Measurements from ENCODE around the gene GOLGA3. TPM values are rescaled to one million over a fixed set of nuclear protein-coding genes. Genes with fewer than 3 reads are reported as not detected.
"Not testable (repeated sequence)": the region's sequence is repeated elsewhere in the genome, so short reads cannot be mapped to it uniquely, and the experiment has no call there.

The GOLGA3 gene
- total and polyA plus RNA-seq, 2 donors (not counting 1 experiment from before 2014, with no cell fraction given) = 32.7 to 66.0 TPM

GRCh38 chr12:132861558-132861957 lies 32.9 kb upstream of the GOLGA3 start:
- WGBS (ENCODE audit: insufficient coverage) = 88% methylated on average over 6 of the region's 8 CpGs
- Histone ChIP-seq H3K79me2 (ENCODE audit: control insufficient read depth, insufficient read depth, low read length) (peaks cover 26% of the 10 kb centered on the region), H3K9me3 (ENCODE audit: control extremely low read depth in 1 of 3, control insufficient read depth in 2 of 3, insufficient read depth in 1 of 3, low read length in 2 of 3) (no peaks in the 10 kb centered on the region), H3K9ac (ENCODE audit: low read length) (no peak overlapping the region), H3K27ac (ENCODE audit: low read length in 2 of 2) (no peak overlapping the region), H3K4me3 (ENCODE audit: control extremely low read depth in 1 of 5, extremely low read depth in 1 of 5, insufficient read depth in 1 of 5, low read depth in 2 of 5, low read length in 4 of 5) (no peak overlapping the region), H3K27me3 (replicated peaks in 1 of 4; ENCODE audit: control extremely low read depth in 1 of 4, control insufficient read depth in 3 of 4, insufficient read depth in 4 of 4, low read length in 3 of 4) (no peaks in the 10 kb centered on the region), H3K4me1 (ENCODE audit: control insufficient read depth in 2 of 2, insufficient read depth in 2 of 2, low read length in 2 of 2) (no peaks in the 10 kb centered on the region), H3K36me3 (replicated peaks in 1 of 2; ENCODE audit: control extremely low read depth in 1 of 2, control insufficient read depth in 1 of 2, extremely low read depth in 1 of 2, insufficient read depth in 2 of 2, low read length in 1 of 2) (peaks cover 2 to 54% of the 10 kb centered on the region in 2 experiments), H2AFZ (ENCODE audit: insufficient read depth, low read depth, low read length, poor library complexity, severe bottlenecking) (no peak overlapping the region), H3K4me2 (replicated peaks; ENCODE audit: low read depth, low read length, poor library complexity, severe bottlenecking) (no peak overlapping the region), H4K20me1 (ENCODE audit: control insufficient read depth, insufficient read depth, low read length, poor library complexity, severe bottlenecking) (no peaks in the 10 kb centered on the region)
- POLR2A ChIA-PET = no interaction called here
- DNase-seq (no peak), ATAC-seq (ENCODE audit: low read depth) (no peak)
- H3K9me3 Mint-ChIP-seq (ENCODE audit: insufficient read depth) = no peaks in the 10 kb centered on the region
- H3K4me3 Mint-ChIP-seq = no peak overlapping the region
- TF ChIP-seq CTCF (IDR thresholded peaks at IDR 0.05) (no peak), EZH2 (IDR thresholded peaks at IDR 0.05; ENCODE audit: borderline replicate concordance, insufficient read depth, low read depth, low read length, poor library complexity, severe bottlenecking) (no peak)
- CTCF ChIA-PET = no interaction called here
- intact Hi-C loops (cut with micrococcal nuclease) = no loop called here
- no peak overlapping the region for H3K27ac Mint-ChIP-seq
- no peaks in the 10 kb centered on the region for H3K27me3 Mint-ChIP-seq
- H3K4me1 Mint-ChIP-seq = no peaks in the 10 kb centered on the region

DNA sequence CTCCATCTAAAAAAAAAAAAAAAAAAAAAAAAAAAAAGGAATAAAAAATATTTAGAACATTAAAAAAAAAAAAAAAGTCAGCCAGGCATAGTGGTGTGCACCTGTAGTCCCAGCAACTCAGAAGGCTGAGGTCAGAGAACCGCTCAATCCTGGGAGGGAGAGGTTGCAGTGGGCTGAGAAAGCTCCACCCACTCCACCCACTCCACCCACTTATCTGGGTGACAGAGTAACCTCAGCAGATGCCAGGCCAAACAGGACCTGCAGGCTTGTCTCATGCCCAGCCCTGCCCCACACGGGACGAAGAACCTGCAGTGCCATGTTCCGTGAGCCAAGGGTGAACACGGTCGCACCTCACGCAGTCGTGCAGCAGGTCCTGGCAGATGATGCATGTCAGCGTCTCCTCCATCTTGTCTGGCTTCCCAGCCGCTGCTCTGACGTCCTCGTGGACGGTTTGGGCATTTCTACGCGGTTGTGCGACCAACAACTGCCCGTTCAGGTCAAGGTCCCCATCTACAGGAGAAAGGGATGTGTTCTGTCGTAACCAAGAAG lies 30.1 kb upstream of the GOLGA3 start:
- Histone ChIP-seq H4K20me1 (ENCODE audit: control insufficient read depth, insufficient read depth, low read length, poor library complexity, severe bottlenecking) (no peaks in the 10 kb centered on the region), H3K79me2 (ENCODE audit: control insufficient read depth, insufficient read depth, low read length) (peaks cover 6% of the 10 kb centered on the region), H3K27ac (ENCODE audit: low read length in 2 of 2) (no peak overlapping the region), H3K9ac (ENCODE audit: low read length) (no peak overlapping the region), H3K4me2 (replicated peaks; ENCODE audit: low read depth, low read length, poor library complexity, severe bottlenecking) (no peak overlapping the region), H3K36me3 (replicated peaks in 1 of 2; ENCODE audit: control extremely low read depth in 1 of 2, control insufficient read depth in 1 of 2, extremely low read depth in 1 of 2, insufficient read depth in 2 of 2, low read length in 1 of 2) (peaks cover 0 to 55% of the 10 kb centered on the region in 2 experiments), H3K4me1 (ENCODE audit: control insufficient read depth in 2 of 2, insufficient read depth in 2 of 2, low read length in 2 of 2) (no peaks in the 10 kb centered on the region), H3K9me3 (ENCODE audit: control extremely low read depth in 1 of 3, control insufficient read depth in 2 of 3, insufficient read depth in 1 of 3, low read length in 2 of 3) (no peaks in the 10 kb centered on the region), H3K4me3 (ENCODE audit: control extremely low read depth in 1 of 5, extremely low read depth in 1 of 5, insufficient read depth in 1 of 5, low read depth in 2 of 5, low read length in 4 of 5) (no peak overlapping the region), H2AFZ (ENCODE audit: insufficient read depth, low read depth, low read length, poor library complexity, severe bottlenecking) (no peak overlapping the region), H3K27me3 (replicated peaks in 1 of 4; ENCODE audit: control extremely low read depth in 1 of 4, control insufficient read depth in 3 of 4, insufficient read depth in 4 of 4, low read length in 3 of 4) (no peaks in the 10 kb centered on the region)
- DNase-seq = no peak
- CTCF ChIA-PET = interaction anchor here (0.6 kb wide), 1 partner anchor 23 kb away, joined by 3 read pairs; no protein-coding TSS in a partner anchor
- intact Hi-C loops (cut with micrococcal nuclease) = no loop called here
- WGBS (ENCODE audit: insufficient coverage) = 98% methylated on average over 17 of the region's 18 CpGs
- no peaks in the 10 kb centered on the region for H3K27me3 Mint-ChIP-seq
- TF ChIP-seq EZH2 (IDR thresholded peaks at IDR 0.05; ENCODE audit: borderline replicate concordance, insufficient read depth, low read depth, low read length, poor library complexity, severe bottlenecking) = no peak
- no peak for TF ChIP-seq CTCF (IDR thresholded peaks at IDR 0.05)
- H3K4me3 Mint-ChIP-seq = no peak overlapping the region
- no peaks in the 10 kb centered on the region for H3K4me1 Mint-ChIP-seq
- no peak for ATAC-seq (ENCODE audit: low read depth)
- H3K27ac Mint-ChIP-seq = no peak overlapping the region
- POLR2A ChIA-PET = no interaction called here
- no peaks in the 10 kb centered on the region for H3K9me3 Mint-ChIP-seq (ENCODE audit: insufficient read depth)

DNA sequence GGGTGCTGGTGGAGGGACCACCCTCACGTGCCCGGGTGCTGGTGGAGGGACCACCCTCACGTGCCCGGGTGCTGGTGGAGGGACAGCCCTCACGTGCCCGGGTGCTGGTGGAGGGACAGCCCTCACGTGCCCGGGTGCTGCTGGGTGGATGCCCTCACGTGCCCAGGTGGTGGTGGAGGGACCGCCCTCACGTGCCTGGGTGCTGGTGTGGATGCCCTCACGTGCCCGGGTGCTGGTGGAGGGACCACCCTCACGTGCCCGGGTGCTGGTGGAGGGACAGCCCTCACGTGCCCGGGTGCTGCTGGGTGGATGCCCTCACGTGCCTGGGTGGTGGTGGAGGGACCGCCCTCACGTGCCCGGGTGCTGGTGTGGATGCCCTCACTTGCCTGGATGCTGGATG lies 28.4 kb upstream of the GOLGA3 start:
- H3K4me1 Mint-ChIP-seq; H3K9me3 ChIP-seq (ENCODE audit: control extremely low read depth in 1 of 3, control insufficient read depth in 2 of 3, insufficient read depth in 1 of 3, low read length in 2 of 3); H3K27me3 ChIP-seq (replicated peaks in 1 of 4; ENCODE audit: control extremely low read depth in 1 of 4, control insufficient read depth in 3 of 4, insufficient read depth in 4 of 4, low read length in 3 of 4); H3K4me3 Mint-ChIP-seq; H3K27me3 Mint-ChIP-seq; H3K27ac ChIP-seq (ENCODE audit: low read length in 2 of 2); H3K4me1 ChIP-seq (ENCODE audit: control insufficient read depth in 2 of 2, insufficient read depth in 2 of 2, low read length in 2 of 2); H3K79me2 ChIP-seq (ENCODE audit: control insufficient read depth, insufficient read depth, low read length); H3K4me2 ChIP-seq (replicated peaks; ENCODE audit: low read depth, low read length, poor library complexity, severe bottlenecking); H3K4me3 ChIP-seq (ENCODE audit: control extremely low read depth in 1 of 5, extremely low read depth in 1 of 5, insufficient read depth in 1 of 5, low read depth in 2 of 5, low read length in 4 of 5); POLR2A ChIA-PET; H3K9me3 Mint-ChIP-seq (ENCODE audit: insufficient read depth); intact Hi-C loops (cut with micrococcal nuclease); H2AFZ ChIP-seq (ENCODE audit: insufficient read depth, low read depth, low read length, poor library complexity, severe bottlenecking); H4K20me1 ChIP-seq (ENCODE audit: control insufficient read depth, insufficient read depth, low read length, poor library complexity, severe bottlenecking); H3K9ac ChIP-seq (ENCODE audit: low read length); DNase-seq; CTCF ChIA-PET; H3K27ac Mint-ChIP-seq; ATAC-seq (ENCODE audit: low read depth): not testable (repeated sequence)
- 99% methylated on average over 20 of the region's 21 CpGs for WGBS (ENCODE audit: insufficient coverage)
- peaks cover 0 to 63% of the 10 kb centered on the region in 2 experiments for H3K36me3 ChIP-seq (replicated peaks in 1 of 2; ENCODE audit: control extremely low read depth in 1 of 2, control insufficient read depth in 1 of 2, extremely low read depth in 1 of 2, insufficient read depth in 2 of 2, low read length in 1 of 2)

All from B cell (primary cell).